ENCODE data around the gene MARCHF3. TPM values are rescaled to one million over a fixed set of nuclear protein-coding genes. Genes with fewer than 3 reads are reported as not detected.
A peak's percentile ranks its signal among the peaks of the same experiment; 100 is the strongest.

MARCHF3 gene
- total RNA-seq, 2 donors from 2014 or later, result 19.2 to 46.2 TPM

DNA sequence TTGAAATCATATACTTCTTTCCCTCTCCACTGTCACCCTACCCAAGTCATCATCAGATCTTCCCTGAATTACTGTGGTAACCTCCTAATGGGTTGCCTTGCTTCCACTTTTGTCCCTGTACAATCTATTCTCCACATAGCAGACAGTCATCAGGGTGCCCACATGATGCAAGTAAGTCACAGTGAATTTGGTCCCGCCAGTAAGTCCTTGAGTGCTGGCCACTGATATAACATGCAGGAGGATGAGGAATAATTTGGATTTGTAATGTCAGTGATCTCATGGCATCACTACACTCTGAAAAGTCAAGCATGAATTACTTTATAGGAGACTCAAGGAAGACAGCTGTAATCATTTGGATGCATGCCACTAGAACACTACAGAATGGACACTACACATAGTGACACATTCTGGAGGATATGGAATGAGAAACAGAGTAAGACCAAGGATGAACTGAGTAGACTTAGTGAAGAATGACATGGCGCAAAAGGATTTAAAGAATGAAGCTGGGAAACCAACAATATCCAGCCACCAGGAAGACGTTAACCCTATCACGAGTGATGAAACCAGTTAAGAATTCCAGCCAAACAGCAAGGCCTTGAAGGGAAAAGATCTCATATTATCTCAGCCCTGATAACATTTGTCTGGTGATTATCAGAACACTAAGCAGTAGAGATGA, 28.6 kb downstream of the MARCHF3 start:
- H3K27ac Mint-ChIP-seq, result peak overlapping the region in 1 of 2 donors; percentile 7
- DNase-seq (ENCODE audit: low spot score) (no peak), ATAC-seq (no peak)
- peaks cover 0 to 19% of the 10 kb centered on the region in 2 donors for H3K4me1 Mint-ChIP-seq (ENCODE audit: low read depth in 2 of 2)
- no peaks in the 10 kb centered on the region for H3K36me3 Mint-ChIP-seq
- no peak overlapping the region for H3K4me3 Mint-ChIP-seq
- H3K9me3 Mint-ChIP-seq, result no peaks in the 10 kb centered on the region
- no peaks in the 10 kb centered on the region for H3K27me3 Mint-ChIP-seq

DNA sequence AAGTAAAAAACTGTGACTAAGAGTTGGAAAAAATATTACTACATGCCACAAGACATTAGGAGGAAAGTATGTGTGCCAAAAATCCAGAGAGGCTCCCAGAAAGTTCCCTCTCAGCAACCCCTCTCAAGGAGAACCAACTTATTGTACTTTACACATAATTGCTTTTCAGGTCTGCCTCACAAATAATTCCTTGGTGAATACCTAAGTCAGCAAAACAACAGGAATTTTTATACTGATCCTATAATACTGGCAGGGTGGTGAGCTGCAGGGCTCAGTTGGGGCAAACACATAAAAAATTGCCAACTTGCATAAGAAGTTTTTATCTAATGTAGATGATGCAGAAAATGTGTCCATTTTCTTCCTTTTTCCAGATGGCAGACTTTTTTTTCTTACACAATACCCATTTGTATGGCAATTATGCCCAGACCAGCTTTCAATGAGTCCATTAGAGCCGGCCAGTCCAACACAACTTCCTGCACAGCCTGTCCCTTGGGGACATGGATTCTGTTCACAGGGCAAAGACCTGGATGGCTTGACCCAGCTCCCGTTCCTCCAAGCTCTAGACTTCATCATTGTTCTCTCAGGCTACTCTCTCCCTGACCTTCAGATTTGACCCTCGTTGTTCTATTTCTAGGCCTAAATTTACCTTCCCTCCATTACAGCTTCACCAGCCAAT, 31.3 kb downstream of the MARCHF3 start:
- Mint-ChIP-seq H3K4me3 (no peak overlapping the region), H3K27ac (no peak overlapping the region), H3K9me3 (no peaks in the 10 kb centered on the region)

DNA sequence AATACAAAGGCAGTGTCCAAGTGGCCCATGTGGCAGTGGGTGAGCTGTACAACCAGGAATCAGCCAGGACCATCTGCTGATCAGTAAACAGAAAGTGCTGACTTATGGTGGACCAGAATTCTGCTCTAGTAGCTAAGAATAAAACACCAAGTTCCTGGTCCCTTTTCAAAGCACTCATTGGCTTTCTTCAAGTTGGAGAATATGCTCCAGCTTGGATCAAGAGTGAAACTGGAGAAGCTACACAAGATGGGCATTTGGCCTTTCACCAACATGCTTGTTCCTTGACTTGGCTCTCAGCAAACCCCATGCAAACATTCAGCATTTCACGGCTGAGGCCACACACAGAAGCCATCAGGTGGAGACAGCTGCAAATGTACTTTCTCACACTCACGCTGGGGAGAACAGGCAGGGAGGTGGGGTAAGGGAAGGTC, 32.1 kb downstream of the MARCHF3 start:
- Mint-ChIP-seq H3K9me3 (no peaks in the 10 kb centered on the region), H3K4me3 (no peak overlapping the region), H3K27ac (no peak overlapping the region), H3K36me3 (no peaks in the 10 kb centered on the region), H3K27me3 (no peaks in the 10 kb centered on the region), H3K4me1 (ENCODE audit: low read depth in 2 of 2) (peaks cover 5 to 46% of the 10 kb centered on the region in 2 donors)
- no peak for ATAC-seq
- no peak for DNase-seq (ENCODE audit: low spot score)

More for the DNA sequence above, 31.3 kb downstream of the MARCHF3 start:
- Mint-ChIP-seq H3K27me3 (no peaks in the 10 kb centered on the region), H3K4me1 (ENCODE audit: low read depth in 2 of 2) (peaks cover 0 to 39% of the 10 kb centered on the region in 2 donors), H3K36me3 (no peaks in the 10 kb centered on the region)
- ATAC-seq, result no peak
- DNase-seq (ENCODE audit: low spot score), result no peak

DNA sequence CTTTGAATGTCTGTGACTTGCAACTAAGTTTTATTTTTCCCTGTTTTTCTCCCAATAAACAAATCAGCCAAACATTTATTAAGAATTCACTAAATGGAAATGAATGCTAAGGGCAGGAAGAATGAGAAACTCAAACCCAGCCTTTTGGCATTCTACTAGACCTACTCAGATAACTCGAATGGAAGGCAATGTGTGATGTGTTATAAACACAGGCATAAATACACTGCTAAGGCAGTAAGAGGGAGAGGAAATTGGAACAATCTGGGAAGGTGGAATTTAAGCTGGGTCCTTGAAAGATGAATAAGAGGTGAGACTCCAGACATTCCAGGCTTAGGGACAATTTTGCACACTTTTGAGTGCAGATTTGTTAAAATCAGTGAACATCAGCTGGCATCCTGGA, 34.7 kb downstream of the MARCHF3 start:
- no peaks in the 10 kb centered on the region for H3K36me3 Mint-ChIP-seq
- no peak overlapping the region for H3K4me3 Mint-ChIP-seq
- DNase-seq (ENCODE audit: low spot score) (no peak), ATAC-seq (no peak)
- no peak overlapping the region for H3K27ac Mint-ChIP-seq
- H3K4me1 Mint-ChIP-seq (ENCODE audit: low read depth in 2 of 2), result peaks cover 5 to 50% of the 10 kb centered on the region in 2 donors
- H3K27me3 Mint-ChIP-seq, result no peaks in the 10 kb centered on the region
- H3K9me3 Mint-ChIP-seq, result no peaks in the 10 kb centered on the region

DNA sequence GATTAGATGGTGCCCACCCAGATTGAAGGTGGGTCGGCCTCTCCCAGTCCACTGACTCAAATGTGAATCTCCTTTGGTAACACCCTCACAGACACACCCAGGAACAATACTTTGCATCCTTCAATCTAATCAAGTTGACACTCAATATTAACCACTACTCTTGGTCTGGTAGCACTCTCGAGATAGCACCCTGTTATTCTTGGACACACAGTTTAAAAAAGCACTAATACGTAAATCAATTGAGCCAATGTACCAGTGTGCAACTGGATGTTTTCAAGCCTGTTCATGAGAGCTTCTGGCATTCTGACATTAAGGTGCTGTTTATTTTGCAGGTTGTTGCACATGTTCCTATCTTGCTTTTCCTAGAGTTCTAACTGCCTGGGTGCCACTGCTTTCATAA, 35.3 kb downstream of the MARCHF3 start:
- Mint-ChIP-seq H3K4me1 (ENCODE audit: low read depth in 2 of 2) (peaks cover 5 to 54% of the 10 kb centered on the region in 2 donors), H3K27ac (no peak overlapping the region), H3K4me3 (no peak overlapping the region), H3K27me3 (no peaks in the 10 kb centered on the region), H3K9me3 (no peaks in the 10 kb centered on the region), H3K36me3 (no peaks in the 10 kb centered on the region)
- no peak for DNase-seq (ENCODE audit: low spot score)
- ATAC-seq, result no peak

DNA sequence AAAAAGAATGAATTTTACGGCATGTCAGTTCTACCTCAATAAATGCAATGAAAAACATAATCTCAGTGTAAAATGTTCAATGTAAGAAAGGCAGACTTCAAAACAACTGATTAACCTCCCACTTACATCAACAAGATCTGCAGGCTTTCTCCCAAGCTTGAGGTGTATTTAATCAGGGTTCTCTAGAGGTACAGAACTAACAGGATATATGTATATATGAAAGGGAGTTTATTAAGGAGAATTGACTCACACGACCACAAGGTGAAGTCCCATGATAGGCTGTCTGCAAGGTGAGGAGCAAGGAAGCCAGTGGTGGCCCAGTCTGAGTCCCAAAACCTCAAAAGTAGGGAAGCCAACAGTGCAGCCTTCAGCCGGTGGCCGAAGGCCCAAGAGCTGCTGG, 35.9 kb downstream of the MARCHF3 start:
- DNase-seq (ENCODE audit: low spot score), result no peak
- no peak for ATAC-seq
- no peak overlapping the region for H3K4me3 Mint-ChIP-seq
- no peaks in the 10 kb centered on the region for H3K27me3 Mint-ChIP-seq
- no peaks in the 10 kb centered on the region for H3K36me3 Mint-ChIP-seq
- no peaks in the 10 kb centered on the region for H3K9me3 Mint-ChIP-seq
- peaks cover 5 to 56% of the 10 kb centered on the region in 2 donors for H3K4me1 Mint-ChIP-seq (ENCODE audit: low read depth in 2 of 2)
- no peak overlapping the region for H3K27ac Mint-ChIP-seq

- peak overlapping the region; percentile 75 to 93 for H3K27ac Mint-ChIP-seq
- peak overlapping the region; percentile 63 for H3K4me3 Mint-ChIP-seq
- DNase-seq (ENCODE audit: low spot score) (no peak), ATAC-seq (peak; percentile 88)
- no peaks in the 10 kb centered on the region for H3K27me3 Mint-ChIP-seq
- no peaks in the 10 kb centered on the region for H3K36me3 Mint-ChIP-seq
- peaks cover 16 to 46% of the 10 kb centered on the region in 2 donors for H3K4me1 Mint-ChIP-seq (ENCODE audit: low read depth in 2 of 2)
- H3K9me3 Mint-ChIP-seq, result peaks cover 3% of the 10 kb centered on the region
Observed at GRCh38 chr5:126988021-126988569, 42.3 kb downstream of the MARCHF3 start.

- peak overlapping the region; percentile 75 to 93 for H3K27ac Mint-ChIP-seq
- peak overlapping the region; percentile 14 for H3K4me3 Mint-ChIP-seq
Observed at GRCh38 chr5:126987271-126987899, 43.0 kb downstream of the MARCHF3 start.

DNA sequence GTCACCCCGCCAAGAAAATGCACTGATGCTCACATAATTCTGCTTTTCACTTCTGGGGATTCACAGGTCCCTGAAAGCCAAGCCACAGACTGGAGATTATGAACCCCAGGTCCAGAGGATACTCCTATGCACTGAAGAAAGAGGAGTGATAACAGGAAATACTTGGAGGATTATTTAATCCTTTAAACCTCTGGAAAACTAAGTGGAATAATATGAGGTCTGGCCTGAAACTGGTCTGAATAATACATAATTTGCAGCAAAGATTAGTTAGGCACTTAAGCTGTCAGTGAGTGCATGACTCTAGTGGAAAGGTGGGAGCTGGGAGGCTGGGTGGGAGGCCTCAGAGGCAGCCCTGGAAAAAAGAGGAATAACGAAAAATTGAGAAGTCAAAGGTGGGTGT, 45.7 kb downstream of the MARCHF3 start:
- peaks cover 25 to 44% of the 10 kb centered on the region in 2 donors for H3K4me1 Mint-ChIP-seq (ENCODE audit: low read depth in 2 of 2)
- H3K9me3 Mint-ChIP-seq, result peaks cover 3% of the 10 kb centered on the region
- DNase-seq (ENCODE audit: low spot score) (no peak), ATAC-seq (no peak)
- H3K27me3 Mint-ChIP-seq, result no peaks in the 10 kb centered on the region
- H3K36me3 Mint-ChIP-seq, result no peaks in the 10 kb centered on the region
- H3K4me3 Mint-ChIP-seq, result no peak overlapping the region
- peak overlapping the region in 1 of 2 donors; percentile 63 for H3K27ac Mint-ChIP-seq

More at GRCh38 chr5:126987271-126987899, 43.0 kb downstream of the MARCHF3 start:
- Mint-ChIP-seq H3K36me3 (no peaks in the 10 kb centered on the region), H3K4me1 (ENCODE audit: low read depth in 2 of 2) (peaks cover 20 to 47% of the 10 kb centered on the region in 2 donors), H3K27me3 (no peaks in the 10 kb centered on the region), H3K9me3 (peaks cover 3% of the 10 kb centered on the region)
- ATAC-seq, result no peak
- DNase-seq (ENCODE audit: low spot score), result no peak

- no peaks in the 10 kb centered on the region for H3K36me3 Mint-ChIP-seq
- H3K9me3 Mint-ChIP-seq, result peaks cover 3% of the 10 kb centered on the region
- ATAC-seq (no peak), DNase-seq (ENCODE audit: low spot score) (no peak)
- H3K27ac Mint-ChIP-seq, result peak overlapping the region in 1 of 2 donors; percentile 63
- no peak overlapping the region for H3K4me3 Mint-ChIP-seq
- H3K4me1 Mint-ChIP-seq (ENCODE audit: low read depth in 2 of 2), result peaks cover 25 to 40% of the 10 kb centered on the region in 2 donors
- H3K27me3 Mint-ChIP-seq, result no peaks in the 10 kb centered on the region
Observed at GRCh38 chr5:126983874-126984266, 46.5 kb downstream of the MARCHF3 start.

DNA sequence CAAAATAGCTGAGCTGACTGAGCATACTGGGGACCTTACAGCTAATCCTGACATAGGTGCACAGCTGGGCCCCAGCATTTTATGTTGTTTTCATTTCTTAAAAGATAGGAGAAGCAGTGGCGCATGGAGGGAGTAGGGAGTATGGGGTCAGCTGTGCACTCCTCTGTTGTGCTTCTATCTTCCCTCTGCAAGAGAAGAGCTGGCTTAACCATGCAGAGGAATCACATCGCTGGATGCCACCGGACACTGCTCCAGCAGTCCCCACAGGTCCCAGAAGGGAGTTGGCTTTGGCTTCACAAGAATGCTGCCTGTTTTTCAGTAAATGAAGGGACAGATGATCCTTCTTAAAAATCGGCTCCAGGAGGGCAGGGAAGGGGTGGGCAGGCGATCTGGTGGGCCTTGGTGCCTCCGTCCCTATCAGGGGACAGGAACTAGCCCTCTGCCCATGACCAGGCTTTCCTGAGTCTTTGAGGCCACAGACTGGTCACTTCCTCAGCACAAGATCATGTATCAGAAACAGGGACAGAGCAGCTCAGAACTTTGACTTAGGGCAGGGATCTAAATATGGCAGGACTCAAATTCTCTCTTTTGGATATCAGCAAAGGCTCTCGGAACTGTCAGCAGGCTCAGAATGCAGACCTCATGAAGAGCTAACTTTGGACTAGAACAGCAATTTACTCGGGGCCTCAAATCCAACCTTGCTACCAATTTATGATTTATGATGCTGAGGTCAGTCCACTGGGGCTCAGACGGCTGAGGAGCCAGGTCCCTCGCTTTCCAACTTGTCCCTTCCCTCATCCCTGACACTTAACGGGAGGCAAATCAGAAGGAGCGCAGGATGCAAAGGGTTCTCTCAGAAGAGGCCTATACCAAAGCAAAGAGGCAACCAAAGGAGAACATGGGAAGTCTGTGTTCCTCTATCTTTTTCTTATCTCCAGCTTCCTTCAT, 47.2 kb downstream of the MARCHF3 start:
- no peaks in the 10 kb centered on the region for H3K27me3 Mint-ChIP-seq
- peaks cover 3% of the 10 kb centered on the region for H3K9me3 Mint-ChIP-seq
- no peak overlapping the region for H3K4me3 Mint-ChIP-seq
- H3K36me3 Mint-ChIP-seq, result no peaks in the 10 kb centered on the region
- H3K27ac Mint-ChIP-seq, result peak overlapping the region in 1 of 2 donors; percentile 63
- H3K4me1 Mint-ChIP-seq (ENCODE audit: low read depth in 2 of 2), result peaks cover 21 to 43% of the 10 kb centered on the region in 2 donors
- no peak for ATAC-seq
- DNase-seq (ENCODE audit: low spot score), result no peak

DNA sequence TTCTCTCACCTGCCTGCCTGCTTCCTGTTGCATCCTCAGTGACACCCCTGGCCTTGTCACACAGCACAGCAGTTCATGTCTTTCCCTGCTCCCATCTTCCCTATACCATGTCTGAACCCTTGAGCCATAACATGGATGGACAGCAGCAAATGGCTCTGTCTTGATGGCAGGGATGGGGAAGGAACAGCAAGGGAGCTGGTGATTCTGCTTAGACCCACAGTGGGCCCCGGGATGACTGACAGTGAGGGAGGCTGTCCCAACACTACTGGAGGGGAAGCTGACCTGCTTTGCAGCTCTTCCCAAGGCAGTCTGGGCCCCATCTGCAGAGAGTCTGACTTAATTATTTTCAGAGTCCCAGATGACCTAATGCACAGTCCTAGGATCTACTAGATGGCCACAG, 48.2 kb downstream of the MARCHF3 start:
- H3K36me3 Mint-ChIP-seq, result no peaks in the 10 kb centered on the region
- H3K27ac Mint-ChIP-seq, result peak overlapping the region in 1 of 2 donors; percentile 6

GRCh38 chr5:126981701-126982100, 48.7 kb downstream of the MARCHF3 start:
- H3K27ac Mint-ChIP-seq, result peak overlapping the region in 1 of 2 donors; percentile 6
- no peaks in the 10 kb centered on the region for H3K36me3 Mint-ChIP-seq
- no peak for DNase-seq (ENCODE audit: low spot score)
- H3K4me1 Mint-ChIP-seq (ENCODE audit: low read depth in 2 of 2), result peaks cover 11 to 38% of the 10 kb centered on the region in 2 donors
- no peaks in the 10 kb centered on the region for H3K9me3 Mint-ChIP-seq
- H3K4me3 Mint-ChIP-seq, result no peak overlapping the region
- no peak for ATAC-seq
- no peaks in the 10 kb centered on the region for H3K27me3 Mint-ChIP-seq

More for the DNA sequence above, 48.2 kb downstream of the MARCHF3 start:
- H3K9me3 Mint-ChIP-seq, result no peaks in the 10 kb centered on the region
- no peak overlapping the region for H3K4me3 Mint-ChIP-seq
- DNase-seq (ENCODE audit: low spot score) (no peak), ATAC-seq (no peak)
- H3K4me1 Mint-ChIP-seq (ENCODE audit: low read depth in 2 of 2), result peaks cover 11 to 39% of the 10 kb centered on the region in 2 donors
- H3K27me3 Mint-ChIP-seq, result no peaks in the 10 kb centered on the region

Data from natural killer cell treated with Interleukin-12 subunit alpha and Interleukin-12 subunit beta and Interleukin-15 and Interleukin-18, amount 100 ng/mL, for 72 hours (primary cell).